T47D (cell line): Measurements from ENCODE around the gene SDR42E2.
"Not testable (repeated sequence)": the region's sequence is repeated elsewhere in the genome, so short reads cannot be mapped to it uniquely, and the experiment has no call there.

Source experiments
- DNase-seq, 2 experiments: peaks; one replicate each; pipeline versions ENCODE4 v3.0.0 to v3.0.0-alpha.2; 2011 to 2012; ENCODE audit warnings: low read depth in 1 of 2, low spot score in 1 of 2
- JUND ChIP-seq: IDR thresholded peaks from 2 replicates; pipeline ENCODE4 v1.6.1; 2012; ENCODE audit warnings: low read depth
- in situ Hi-C: cut with HindIII; loops from 2 replicates; pipeline ENCODE4 v1.10.0; 2016; ENCODE audit warnings: low sequenced_read_pairs, low pct_unique_long_range_greater_than_20kb

The SDR42E2 gene

GRCh38 chr16:22214402-22214801 is 52.1 kb downstream of the SDR42E2 start:
- in situ Hi-C loops: no loop called here
- DNase-seq: no peak
- TF ChIP-seq JUND: no peak

GRCh38 chr16:22214889-22215288 is 52.6 kb downstream of the SDR42E2 start:
- TF ChIP-seq JUND: no peak
- DNase-seq: peak in 1 of 2 experiments; percentile 47
- in situ Hi-C loops: no loop called here

GRCh38 chr16:22216191-22216831 is 54.0 kb downstream of the SDR42E2 start:
- DNase-seq: no peak
- in situ Hi-C loops: no loop called here
- no peak for TF ChIP-seq JUND

GRCh38 chr16:22216832-22217225 is 54.5 kb downstream of the SDR42E2 start:
- DNase-seq, in situ Hi-C loops: not testable (repeated sequence)

GRCh38 chr16:22217890-22218730 is 55.8 kb downstream of the SDR42E2 start:
- DNase-seq: no peak
- in situ Hi-C loops: no loop called here
- no peak for TF ChIP-seq JUND

GRCh38 chr16:22219389-22220068 is 57.2 kb downstream of the SDR42E2 start:
- in situ Hi-C loops: no loop called here
- TF ChIP-seq JUND: no peak
- DNase-seq: no peak

GRCh38 chr16:22220069-22220440 is 57.7 kb downstream of the SDR42E2 start:
- no peak for TF ChIP-seq JUND
- in situ Hi-C loops: no loop called here
- no peak for DNase-seq

GRCh38 chr16:22220714-22221113 is 58.4 kb downstream of the SDR42E2 start:
- DNase-seq: no peak
- no peak for TF ChIP-seq JUND
- in situ Hi-C loops: no loop called here

- no peak for TF ChIP-seq JUND
- in situ Hi-C loops: no loop called here
- DNase-seq: no peak
These were observed 59.7 kb downstream of the SDR42E2 start for GRCh38 chr16:22222006-22222405.

- in situ Hi-C loops: no loop called here
- no peak for DNase-seq
- TF ChIP-seq JUND: no peak
These were observed 60.7 kb downstream of the SDR42E2 start for GRCh38 chr16:22222998-22223397.

GRCh38 chr16:22225060-22225459 is 62.8 kb downstream of the SDR42E2 start:
- DNase-seq: no peak
- in situ Hi-C loops: no loop called here
- no peak for TF ChIP-seq JUND

- in situ Hi-C loops: no loop called here
- TF ChIP-seq JUND: no peak
- no peak for DNase-seq
These were observed 67.6 kb downstream of the SDR42E2 start for GRCh38 chr16:22229889-22230288.
